GM18526 (cell line): ENCODE measurements around the gene LFNG.

ENCODE experiments used
- POLR2A ChIP-seq: IDR thresholded peaks from 3 replicates; pipeline ENCODE4 v1.6.1; 2011; ENCODE audit not compliant: insufficient read length; ENCODE audit errors: extremely low read depth

LFNG gene

GRCh38 chr7:2541291-2542010 lies 21.9 kb downstream of the LFNG start:
- TF ChIP-seq POLR2A, result no peak

GRCh38 chr7:2542011-2542915 lies 22.7 kb downstream of the LFNG start:
- TF ChIP-seq POLR2A, result no peak

- TF ChIP-seq POLR2A, result no peak
Measured at GRCh38 chr7:2542916-2543871, 23.6 kb downstream of the LFNG start.

- TF ChIP-seq POLR2A, result no peak
Measured at GRCh38 chr7:2544541-2545188, 25.1 kb downstream of the LFNG start.

GRCh38 chr7:2545746-2546425 lies 26.3 kb downstream of the LFNG start:
- no peak for TF ChIP-seq POLR2A

GRCh38 chr7:2546776-2547586 lies 27.4 kb downstream of the LFNG start:
- TF ChIP-seq POLR2A, result no peak

GRCh38 chr7:2551418-2551817 lies 31.8 kb downstream of the LFNG start:
- no peak for TF ChIP-seq POLR2A

GRCh38 chr7:2553108-2553507 lies 33.5 kb downstream of the LFNG start:
- TF ChIP-seq POLR2A, result no peak

GRCh38 chr7:2553831-2554581 lies 34.4 kb downstream of the LFNG start:
- no peak for TF ChIP-seq POLR2A

GRCh38 chr7:2554661-2555111 lies 35.1 kb downstream of the LFNG start:
- no peak for TF ChIP-seq POLR2A

- TF ChIP-seq POLR2A, result peak; percentile 80
Measured at GRCh38 chr7:2555121-2556052, 35.8 kb downstream of the LFNG start, which contains the start of gene BRAT1. TSS of gene BRAT1 (minus strand) at chr7:2555524. CDS start at chr7:2554431, 1,093 bp downstream.
